Measurements from ENCODE around the gene MOB1A.
"Not testable (repeated sequence)": the region's sequence is repeated elsewhere in the genome, so short reads cannot be mapped to it uniquely, and the experiment has no call there.

The MOB1A gene

GRCh38 chr2:74149570-74150319 is 28.9 kb downstream of the MOB1A start:
- DNase-seq (ENCODE audit: low read depth in 3 of 3, low spot score in 1 of 3): no peak

DNA sequence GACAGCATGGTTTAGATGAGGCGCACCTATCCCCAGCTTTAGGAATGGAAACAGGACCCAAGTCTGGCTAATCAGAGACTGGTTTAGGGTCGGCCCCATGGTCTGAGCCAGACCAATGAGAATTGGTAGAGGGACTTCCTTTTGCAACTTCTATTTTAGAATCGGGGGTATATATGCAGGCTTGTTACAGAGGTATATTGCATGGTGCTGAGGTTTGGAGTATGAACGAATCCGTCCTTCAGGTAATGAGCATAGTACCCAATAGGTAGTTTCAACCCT is 29.5 kb downstream of the MOB1A start:
- DNase-seq (ENCODE audit: low read depth in 3 of 3, low spot score in 1 of 3): no peak

DNA sequence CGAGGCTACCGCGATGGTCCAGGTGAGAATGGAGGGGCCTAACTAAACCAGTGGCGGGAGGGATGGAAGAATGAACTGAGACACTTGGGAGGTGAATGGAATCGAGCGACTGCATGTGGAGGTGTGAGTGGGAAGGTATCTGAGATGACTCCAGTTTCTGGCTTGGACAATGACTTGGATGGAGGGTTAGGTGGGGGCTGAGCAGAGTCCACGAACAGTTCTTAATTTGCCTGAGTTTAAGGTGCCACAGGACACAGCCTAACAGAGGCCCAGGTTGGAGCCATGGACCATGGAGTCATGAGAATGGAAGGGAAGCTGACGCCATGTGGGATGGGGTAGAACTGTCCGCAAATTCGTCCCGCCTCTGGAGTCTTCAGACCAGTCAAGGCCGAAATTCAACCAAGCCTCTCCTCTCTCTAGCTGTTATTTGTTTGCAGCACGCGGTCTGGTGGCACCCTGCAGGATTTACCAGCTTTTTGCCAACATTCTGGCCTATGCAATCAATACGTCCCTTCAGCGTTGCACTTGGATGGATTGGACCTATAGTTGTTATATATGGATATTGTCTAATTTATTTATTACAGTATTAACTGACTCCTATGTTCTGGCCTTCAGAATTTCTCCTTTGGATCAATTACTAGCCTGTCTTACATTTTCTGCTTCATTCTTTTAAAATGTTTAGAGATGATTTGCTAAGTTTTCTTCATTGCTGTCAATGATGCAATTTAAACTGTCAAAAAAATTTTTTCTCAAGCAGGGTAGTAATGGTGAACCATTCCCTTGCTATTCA is 30.0 kb downstream of the MOB1A start:
- no peak for DNase-seq (ENCODE audit: low read depth in 3 of 3, low spot score in 1 of 3)

- DNase-seq (ENCODE audit: low read depth in 3 of 3, low spot score in 1 of 3): peak; percentile 43 to 76 (median 63)
These were observed 30.8 kb downstream of the MOB1A start, which contains the start of gene BOLA3 for GRCh38 chr2:74147727-74148456. Gene BOLA3, minus strand, starts transcription at chr2:74147912. Its CDS starts 38 bp downstream, at chr2:74147874.

DNA sequence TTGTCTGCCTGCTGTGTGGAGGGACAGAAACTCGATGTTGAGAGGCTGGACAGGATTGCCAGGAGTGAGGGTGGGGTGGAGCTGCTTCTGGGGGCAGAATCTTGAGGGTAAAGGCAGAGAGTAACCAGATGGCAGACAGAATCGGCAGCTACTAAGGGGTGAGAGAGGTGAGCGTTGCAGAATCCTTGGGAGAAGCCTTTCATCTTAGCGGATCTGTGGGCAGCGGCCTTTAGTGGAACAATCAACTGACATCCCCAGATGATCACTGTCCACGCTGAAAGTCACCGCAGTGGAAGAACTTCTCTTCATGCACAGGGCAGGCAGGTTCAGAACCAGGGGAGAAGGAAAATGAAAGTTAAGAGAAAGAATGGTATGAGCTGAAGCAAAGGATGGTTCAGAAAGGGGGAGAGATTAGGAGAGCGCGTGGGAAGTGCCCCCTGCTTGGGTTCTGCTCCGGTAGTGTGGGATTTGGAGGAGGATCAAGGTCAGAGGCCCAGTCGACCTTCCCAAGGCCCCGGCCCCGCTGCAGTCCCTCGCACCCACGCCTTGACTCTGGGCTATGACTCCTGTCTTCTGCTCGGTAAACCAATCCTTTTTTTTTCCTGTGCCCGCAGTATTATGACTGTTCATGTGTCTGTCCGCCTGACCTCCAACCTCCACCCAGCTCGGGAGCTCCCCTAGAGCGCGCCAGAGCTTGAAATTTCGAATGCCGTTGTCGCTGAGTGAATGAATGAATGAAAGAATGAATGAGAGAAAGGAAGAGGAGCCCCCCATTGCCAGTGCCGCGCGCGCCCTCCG is 31.6 kb downstream of the MOB1A start:
- no peak for DNase-seq (ENCODE audit: low read depth in 3 of 3, low spot score in 1 of 3)

DNA sequence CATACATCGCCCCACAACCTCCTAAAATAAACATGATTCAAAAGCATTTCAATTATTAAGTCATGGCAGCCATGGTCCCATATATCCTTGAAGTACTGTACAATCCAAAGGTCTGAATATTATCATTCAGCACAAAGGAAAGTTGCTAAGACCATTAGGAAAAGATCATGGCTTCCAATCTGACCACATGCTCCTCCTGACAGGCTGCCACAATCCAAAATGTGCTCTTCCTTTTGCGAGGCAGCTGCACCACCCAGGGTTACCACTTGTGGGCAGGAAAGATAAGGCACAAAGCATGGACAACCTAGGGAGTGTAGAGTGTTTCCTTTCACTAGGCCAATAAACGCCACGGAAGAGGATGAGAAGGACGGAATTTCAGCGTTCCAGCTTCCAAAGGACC is 36.3 kb downstream of the MOB1A start:
- DNase-seq (ENCODE audit: low read depth in 3 of 3, low spot score in 1 of 3): no peak

- no peak for DNase-seq (ENCODE audit: low read depth in 3 of 3, low spot score in 1 of 3)
These were observed 39.9 kb downstream of the MOB1A start for GRCh38 chr2:74138600-74139323.

DNA sequence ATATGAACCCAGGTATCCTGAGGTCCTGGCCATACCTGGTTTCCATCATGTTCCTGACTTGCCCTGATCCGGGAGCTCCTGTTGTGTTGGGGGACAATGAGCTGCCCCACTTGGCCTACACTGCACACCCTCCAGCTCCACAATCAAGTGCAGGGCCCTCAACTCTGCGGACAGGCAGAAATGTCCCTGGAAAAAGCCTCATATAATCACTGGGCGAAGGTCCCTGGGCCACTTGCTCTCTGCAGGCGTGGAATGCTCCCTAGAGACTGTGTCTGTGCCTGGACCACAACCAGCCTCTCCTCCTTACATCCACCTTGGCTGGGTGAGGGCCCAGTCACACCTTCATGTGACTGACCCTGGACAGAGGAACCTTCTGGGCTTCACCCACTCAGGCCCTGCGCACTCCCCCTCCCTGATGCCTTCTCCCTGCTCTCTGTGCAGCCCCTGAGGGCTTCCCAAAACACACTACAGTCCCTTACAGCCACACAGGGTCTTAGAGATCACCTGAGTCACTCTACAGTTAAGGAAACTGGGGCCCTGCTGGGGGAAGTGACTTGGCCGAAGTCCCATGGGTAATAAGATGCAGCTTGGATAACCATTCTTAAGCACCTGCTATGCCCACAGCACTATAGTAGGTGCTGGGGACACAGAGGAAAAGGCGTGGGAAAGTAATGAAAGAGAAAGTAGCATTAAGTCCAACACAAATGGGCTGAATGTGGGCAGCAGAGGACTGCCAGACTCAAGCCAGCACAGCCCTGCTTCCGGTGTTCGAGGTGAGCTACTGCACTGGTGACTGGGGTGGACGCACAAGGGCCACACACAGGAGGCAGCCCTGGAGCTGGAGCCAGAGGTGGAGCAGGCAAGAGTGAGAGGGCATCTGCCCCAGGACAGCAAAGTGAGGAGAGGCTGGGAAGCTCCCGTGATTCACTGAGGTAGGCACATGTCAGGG is 40.8 kb downstream of the MOB1A start:
- no peak for DNase-seq (ENCODE audit: low read depth in 3 of 3, low spot score in 1 of 3)

DNA sequence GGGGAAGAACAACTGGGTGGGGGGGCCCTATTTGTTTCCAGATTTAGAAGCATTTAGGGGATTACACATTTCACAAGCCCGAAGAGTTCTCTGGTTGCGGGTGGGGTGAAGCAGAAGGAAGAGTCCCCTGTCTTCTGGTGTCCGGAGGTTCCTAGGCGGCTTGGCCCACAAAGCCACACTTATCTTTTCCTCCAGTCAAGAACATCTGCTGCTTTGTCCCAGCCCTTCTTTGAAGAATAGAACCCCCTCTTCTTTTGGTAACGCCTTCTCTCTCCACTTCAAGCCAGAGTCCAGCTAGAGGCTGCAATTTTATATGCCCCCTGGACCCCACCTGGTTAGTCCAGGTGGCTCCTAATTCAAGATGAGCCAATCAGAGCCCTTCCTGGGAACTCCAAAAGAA is 46.8 kb downstream of the MOB1A start:
- DNase-seq (ENCODE audit: low read depth in 3 of 3, low spot score in 1 of 3): no peak

DNA sequence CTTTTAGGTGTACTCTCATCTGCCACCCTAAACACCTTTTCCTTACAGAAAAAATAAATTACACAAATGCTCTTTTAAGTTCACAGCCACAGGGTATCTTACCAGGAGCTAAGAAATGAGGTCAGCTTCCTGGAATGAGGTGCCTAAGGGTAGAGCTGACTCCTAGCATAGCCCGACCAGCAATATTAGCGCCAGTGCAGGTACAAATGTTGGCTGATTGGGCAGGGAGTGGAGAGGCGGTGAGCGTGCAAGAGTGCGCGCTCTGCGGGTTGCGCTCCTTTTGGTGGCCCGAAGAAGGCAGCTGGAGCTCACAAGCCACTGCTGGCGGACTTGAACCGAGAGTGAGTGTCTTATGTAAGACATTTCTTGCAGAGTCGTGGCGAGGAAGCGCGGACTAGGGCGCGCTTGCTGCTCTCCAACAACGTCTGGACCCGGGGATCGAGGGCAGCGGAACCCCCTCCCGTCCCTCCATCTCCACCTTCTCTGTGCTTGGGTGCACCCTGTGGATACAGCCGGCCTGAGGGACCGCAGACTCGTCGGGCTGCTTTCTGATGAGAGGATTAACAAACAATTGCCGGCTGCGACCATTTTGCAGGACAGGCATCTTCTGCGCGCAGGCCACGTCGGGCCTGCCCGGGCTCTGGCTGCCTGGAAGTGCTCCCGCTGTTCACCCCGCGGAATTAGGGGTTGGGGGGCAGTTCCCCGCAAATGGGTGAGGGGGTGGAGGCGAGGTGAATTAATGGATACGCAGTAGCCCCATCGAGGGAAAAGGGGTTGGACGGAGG is 48.3 kb downstream of the MOB1A start:
- DNase-seq (ENCODE audit: low read depth in 3 of 3, low spot score in 1 of 3): no peak

GRCh38 chr2:74128206-74128605 is 50.5 kb downstream of the MOB1A start:
- DNase-seq (ENCODE audit: low read depth in 3 of 3, low spot score in 1 of 3): no peak

GRCh38 chr2:74123955-74124354 is 54.7 kb downstream of the MOB1A start:
- DNase-seq (ENCODE audit: low read depth in 3 of 3, low spot score in 1 of 3): not testable (repeated sequence)

GRCh38 chr2:74121846-74122245 is 56.8 kb downstream of the MOB1A start:
- DNase-seq (ENCODE audit: low read depth in 3 of 3, low spot score in 1 of 3): not testable (repeated sequence)

DNA sequence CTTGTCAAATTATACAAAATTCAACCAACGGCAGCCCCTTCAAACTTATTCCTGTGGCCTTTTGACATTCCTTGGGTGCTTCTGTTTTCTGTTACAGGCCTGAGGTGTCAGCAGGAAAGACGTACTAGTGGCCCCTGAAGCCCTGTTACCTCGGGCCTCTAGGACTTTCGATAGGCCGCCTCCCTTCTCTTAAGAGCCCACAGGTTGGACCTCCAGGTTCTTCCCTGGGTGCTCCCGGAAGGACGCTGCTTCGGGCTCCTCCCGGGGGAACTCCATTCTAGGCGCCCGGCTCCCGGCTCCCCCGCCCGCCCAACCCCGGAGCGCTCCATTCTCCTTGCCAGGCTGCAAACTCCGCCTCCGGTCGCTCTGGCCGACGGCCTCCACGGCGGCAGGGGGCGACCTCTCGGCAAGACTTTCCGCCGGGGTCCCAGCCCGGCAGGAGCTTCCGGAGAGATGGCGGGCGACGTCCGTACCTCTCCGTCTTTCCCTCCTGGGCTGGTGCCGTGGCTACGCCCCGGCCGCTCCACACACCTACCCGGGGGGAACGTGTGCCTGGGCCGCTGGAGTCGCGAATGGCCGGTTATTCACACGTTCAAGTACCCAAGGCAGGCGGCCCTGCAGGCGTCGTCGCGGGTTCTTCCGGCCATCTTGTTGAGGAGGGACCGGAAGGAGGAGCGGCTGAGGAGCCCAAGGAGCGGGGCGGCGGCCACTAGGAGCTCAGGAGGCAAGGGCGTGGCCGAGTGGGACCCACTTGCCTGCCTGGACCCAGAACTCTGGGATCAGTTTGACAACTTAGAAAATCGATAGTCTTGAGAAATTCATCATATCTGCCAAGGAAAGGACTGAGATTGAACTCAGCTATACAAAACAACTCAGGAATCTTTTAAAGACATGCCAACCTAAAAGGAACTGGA is 58.5 kb downstream of the MOB1A start:
- DNase-seq (ENCODE audit: low read depth in 3 of 3, low spot score in 1 of 3): peak; percentile 58 to 81 (median 64)

- no peak for DNase-seq (ENCODE audit: low read depth in 3 of 3, low spot score in 1 of 3)
These were observed 59.3 kb downstream of the MOB1A start for GRCh38 chr2:74119339-74119738.

DNA sequence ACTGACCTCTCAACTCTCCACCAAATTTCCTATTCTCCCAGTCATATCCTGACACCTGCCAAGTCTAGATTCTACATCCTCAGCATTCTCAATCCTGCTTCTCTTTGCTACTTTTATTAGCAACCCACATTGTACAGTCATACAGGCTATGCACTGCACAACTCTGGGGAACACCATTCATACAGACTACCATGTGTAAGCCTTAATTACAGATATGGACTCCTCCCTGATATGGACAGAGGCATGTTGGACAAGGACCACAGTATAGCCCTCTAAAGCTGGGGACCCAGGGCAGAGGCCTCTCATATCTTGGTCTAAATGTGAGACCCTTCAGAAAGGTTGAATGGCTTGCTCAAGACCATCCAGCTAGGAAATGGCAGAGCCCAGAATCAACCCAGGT is 67.3 kb downstream of the MOB1A start:
- no peak for DNase-seq (ENCODE audit: low read depth in 3 of 3, low spot score in 1 of 3)

DNA sequence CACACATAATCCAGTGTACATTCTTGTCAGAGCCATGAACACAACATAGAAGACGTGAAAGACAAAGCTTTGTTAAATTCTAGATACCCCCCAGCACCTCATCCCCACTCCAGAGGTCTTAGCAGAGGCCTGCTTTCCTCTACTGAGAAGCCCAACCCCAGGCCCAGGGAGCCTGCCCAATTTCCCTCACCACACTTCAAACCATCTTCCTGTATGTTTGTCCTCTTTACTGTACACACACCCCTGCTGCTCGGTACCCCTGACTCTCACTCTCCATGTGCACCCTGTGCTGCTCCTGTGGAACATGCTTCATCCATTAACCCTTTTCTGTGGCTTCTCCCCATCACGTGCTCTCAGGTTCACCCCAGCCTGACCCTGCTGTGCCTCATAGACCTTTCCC is 68.1 kb downstream of the MOB1A start:
- no peak for DNase-seq (ENCODE audit: low read depth in 3 of 3, low spot score in 1 of 3)

DNA sequence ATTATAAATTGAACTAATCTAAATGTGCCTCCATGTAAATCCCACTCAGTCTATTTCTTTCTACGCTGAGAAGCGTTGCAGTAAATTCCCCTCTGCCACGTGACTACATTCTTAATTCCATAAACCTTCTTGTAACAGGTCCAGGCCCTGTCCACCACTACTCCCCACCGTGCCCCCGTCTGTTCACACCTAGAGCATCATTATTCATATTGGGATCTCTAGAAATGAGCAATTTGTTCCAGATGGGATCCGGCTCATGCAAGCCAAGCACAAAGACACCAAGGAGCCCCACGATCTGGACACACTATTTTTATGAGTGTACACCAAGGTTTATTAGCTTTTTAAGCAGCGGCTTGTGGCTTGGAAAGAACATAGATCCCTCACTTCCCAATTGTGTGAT is 69.1 kb downstream of the MOB1A start:
- no peak for DNase-seq (ENCODE audit: low read depth in 3 of 3, low spot score in 1 of 3)
